GM12878 (cell line): ENCODE data around the gene CREB5. TPM values are rescaled to one million over a fixed set of nuclear protein-coding genes. Genes with fewer than 3 reads are reported as not detected.

Source experiments
- ATAC-seq: fragments of 200-7000 bp; cut with Tn5 transposase; 3 replicates; pipeline ENCODE4 v1.9.1; 2020; ENCODE audit warnings: mild to moderate bottlenecking, moderate library complexity
- BruUV-seq: library from RNA; stranded (reverse); fragments of 400-500 nt; replicated peaks from 2 replicates; lab custom pipeline; 2021; lab: Mats Ljungman, UMichigan
- CTCF ChIA-PET: fragments of 300-600 bp; sonication (Branson Sonifier 250); formaldehyde crosslinking; extraction: SDS; loops from one replicate; lab custom pipeline; 2021; ENCODE audit warnings: inconsistent platforms; lab: Yijun Ruan, JAX
- POLR2A ChIA-PET: fragments of 350-600 bp; formaldehyde crosslinking; extraction: SDS; loops from one replicate; lab custom pipeline; 2021; ENCODE audit warnings: inconsistent platforms; lab: Charles Lee
- RAD21 ChIA-PET: fragments of 300-600 bp; sonication (Branson Sonifier 250); formaldehyde crosslinking; loops from one replicate; lab custom pipeline; 2023; ENCODE audit warnings: antibody characterized with exemption; ENCODE audit not compliant: unreplicated experiment; lab: Charles Lee
- SMC1A ChIA-PET: fragments of 300-600 bp; sonication (Branson Sonifier 250); formaldehyde crosslinking; loops from one replicate; lab custom pipeline; 2023; ENCODE audit not compliant: unreplicated experiment, uncharacterized antibody; lab: Charles Lee
- DNase-seq: peaks from one replicate; pipeline ENCODE4 v3.0.0-alpha.2; 2011; ENCODE audit warnings: low read depth, low spot score
- FAIRE-seq: peaks from 3 replicates; lab custom pipeline; 2011; peaks lifted over from hg19 to GRCh38; lab: Jason Lieb, UNC
- H2AFZ ChIP-seq: 2 replicates; pipeline ENCODE4 v1.6.0; 2011; ENCODE audit warnings: low read depth, low read length, control low read depth; ENCODE audit not compliant: control insufficient read depth
- H3K27ac ChIP-seq: 2 replicates; pipeline ENCODE4 v1.5.1; 2011; ENCODE audit warnings: control low read depth; ENCODE audit not compliant: control insufficient read depth, insufficient read depth
- H3K27me3 ChIP-seq, 2 experiments: replicated peaks in 1 of 2; 2 replicates each; pipeline versions ENCODE4 v1.6.0 to v1.6.1; 2011; ENCODE audit warnings: low read length in 1 of 2; ENCODE audit not compliant: control insufficient read depth in 2 of 2, insufficient read depth in 2 of 2
- H3K36me3 ChIP-seq, 2 experiments: 2 replicates each; pipeline ENCODE4 v1.5.1; 2011; ENCODE audit warnings: low read length in 1 of 2; ENCODE audit not compliant: control insufficient read depth in 2 of 2, insufficient read depth in 2 of 2
- H3K4me1 ChIP-seq: 2 replicates; pipeline ENCODE4 v1.6.1; 2011; ENCODE audit warnings: mild to moderate bottlenecking, low read length, moderate library complexity, mixed read lengths; ENCODE audit not compliant: control insufficient read depth, insufficient read depth
- H3K4me2 ChIP-seq: 2 replicates; pipeline ENCODE4 v1.6.0; 2011; ENCODE audit warnings: control low read depth; ENCODE audit not compliant: control insufficient read depth, insufficient read depth
- H3K4me3 ChIP-seq: fragments of 200-600 bp; sonication (generic); 2 replicates; pipeline ENCODE4 v1.5.1; 2016
- H3K79me2 ChIP-seq: 2 replicates; pipeline ENCODE4 v1.6.0; 2011; ENCODE audit warnings: low read length; ENCODE audit not compliant: control insufficient read depth, insufficient read depth
- H3K9ac ChIP-seq: 2 replicates; pipeline ENCODE4 v1.8.0; 2011; ENCODE audit warnings: low read length, control low read depth, mixed read lengths; ENCODE audit not compliant: control insufficient read depth, insufficient read depth
- H3K9me3 ChIP-seq: replicated peaks from 3 replicates; pipeline ENCODE4 v1.5.1; 2011; ENCODE audit warnings: mild to moderate bottlenecking, low read length; ENCODE audit not compliant: control insufficient read depth, insufficient read depth
- H4K20me1 ChIP-seq: 2 replicates; pipeline ENCODE4 v1.6.0; 2011; ENCODE audit not compliant: control insufficient read depth, insufficient read depth
- DPF2 ChIP-seq: fragments of 450-650 bp; IDR thresholded peaks from 2 replicates; pipeline ENCODE4 v1.6.1; 2017; ENCODE audit warnings: mild to moderate bottlenecking
- EP300 ChIP-seq, 2 experiments: fragments of 150-350 bp in 1 of 2; IDR thresholded peaks; 2 replicates each; pipeline ENCODE4 v1.6.1; 2011 to 2012; ENCODE audit warnings: low read depth in 2 of 2, low read length in 2 of 2, borderline replicate concordance in 1 of 2, improper control_type of control experiment in 1 of 2, inconsistent platforms in 1 of 2; ENCODE audit not compliant: control insufficient read depth in 1 of 2
- EZH2 ChIP-seq: IDR thresholded peaks from 2 replicates; pipeline ENCODE4 v1.6.1; 2012; ENCODE audit warnings: low read depth, mild to moderate bottlenecking, control low read depth, inconsistent platforms, low read length, borderline replicate concordance; ENCODE audit not compliant: control insufficient read depth
- FOXM1 ChIP-seq: IDR thresholded peaks from 2 replicates; pipeline ENCODE4 v1.6.1; 2012; ENCODE audit warnings: low read depth, mild to moderate bottlenecking, inconsistent platforms, low read length, moderate library complexity
- KAT2A ChIP-seq: conservative IDR thresholded peaks from 2 replicates; pipeline ENCODE4 v1.6.1; 2011; ENCODE audit warnings: low read depth, low read length; ENCODE audit not compliant: control insufficient read depth
- MYC ChIP-seq: IDR thresholded peaks from 2 replicates; pipeline ENCODE4 v1.6.1; 2011; ENCODE audit warnings: mild to moderate bottlenecking, low read length, moderate library complexity, inconsistent platforms; ENCODE audit not compliant: insufficient read depth, insufficient replicate concordance, insufficient read length, severe bottlenecking
- NR2F1 ChIP-seq: fragments of 450-650 bp; conservative IDR thresholded peaks from 2 replicates; pipeline ENCODE4 v1.6.1; 2017; ENCODE audit warnings: mild to moderate bottlenecking
- POU2F2 ChIP-seq: IDR thresholded peaks from 3 replicates; pipeline ENCODE4 v1.6.1; 2011; ENCODE audit warnings: low read depth, mild to moderate bottlenecking, low read length, borderline replicate concordance
- SPI1 ChIP-seq: IDR thresholded peaks from 2 replicates; pipeline ENCODE4 v1.6.1; 2011; ENCODE audit warnings: low read depth, mild to moderate bottlenecking, low read length, moderate library complexity, borderline replicate concordance; ENCODE audit not compliant: insufficient read depth
- SREBF1 ChIP-seq: IDR thresholded peaks from 2 replicates; pipeline ENCODE4 v1.6.1; 2012; ENCODE audit warnings: mild to moderate bottlenecking, low read length
- STAT3 ChIP-seq: IDR thresholded peaks from 2 replicates; pipeline ENCODE4 v1.6.1; 2011; ENCODE audit warnings: low read depth, low read length, improper control_type of control experiment
- ZZZ3 ChIP-seq: IDR thresholded peaks from 2 replicates; pipeline ENCODE4 v1.6.1; 2011; ENCODE audit warnings: low read depth; ENCODE audit not compliant: control insufficient read depth, insufficient read length
- WGBS: methylation state at CpG from one replicate; pipeline ENCODE4 v1.1.6; 2016; ENCODE audit warnings: low lambda C conversion rate; ENCODE audit not compliant: insufficient replicate concordance, insufficient coverage; ENCODE audit errors: missing lambda C conversion rate; 5-methylcytosine and 5-hydroxymethylcytosine counted together
- in situ Hi-C: fragments of 300-500 bp; cut with MboI; formaldehyde crosslinking; loops from 9 replicates; pipeline ENCODE4 v1.14.3; 2018; ENCODE audit warnings: mixed read lengths
- intact Hi-C: fragments of 100-400 bp; cut with micrococcal nuclease; formaldehyde crosslinking; loops from one replicate; pipeline ENCODE4 v1.14.2; 2022; ENCODE audit not compliant: unreplicated experiment
- polyA plus RNA-seq, 11 experiments: library from polyadenylated mRNA; depleted of rRNA in 4 of 11; unstranded in 6 of 11; stranded (reverse) in 5 of 11; fragments of >200 nt; fragmentation: Nextera tagmentation in 4 of 11; fragmentation: Illumina TruSeq in 1 of 11; extraction: Ambion mirVana in 4 of 11; extraction: Trizol in 1 of 11; gene quantifications; 1 replicate in 1 of 11; 2 replicates in 10 of 11; pipeline versions ENCODE4 v1.2.1 to v1.2.3, GENCODE V29; 2011 to 2016; ENCODE audit warnings: inconsistent platforms in 2 of 11, missing spikeins in 2 of 11, low read depth in 1 of 11
- total RNA-seq, 4 experiments: library from RNA; depleted of rRNA in 3 of 4; stranded (reverse); fragments of >200 nt in 3 of 4; fragmentation: Illumina TruSeq in 1 of 4; extraction: Trizol in 1 of 4; gene quantifications; 2 replicates each; pipeline versions ENCODE4 v1.2.1 to v1.2.3, GENCODE V29; 2013 to 2021
- TF ChIP-seq, protein P1 (sequence below): fragments of 450-650 bp; IDR thresholded peaks from 2 replicates; pipeline ENCODE4 v1.6.1; 2017; ENCODE audit warnings: mild to moderate bottlenecking
- TF ChIP-seq, protein P2 (sequence below): fragments of 450-650 bp; IDR thresholded peaks from 2 replicates; pipeline ENCODE4 v1.6.1; 2018; ENCODE audit warnings: mild to moderate bottlenecking, low read depth, moderate library complexity; ENCODE audit not compliant: partially characterized antibody
- TF ChIP-seq, protein P3 (sequence below): fragments of 450-650 bp; formaldehyde crosslinking; IDR thresholded peaks from 2 replicates; pipeline ENCODE4 v1.4.0; 2020; ENCODE audit warnings: mild to moderate bottlenecking, moderate library complexity

CREB5 gene
- total and polyA plus RNA-seq, 10 of the 15 experiments (the other 5 are each of a cell fraction or from before 2014, with no cell fraction given), result 12.9 to 74.1 (median 53.0) TPM

DNA sequence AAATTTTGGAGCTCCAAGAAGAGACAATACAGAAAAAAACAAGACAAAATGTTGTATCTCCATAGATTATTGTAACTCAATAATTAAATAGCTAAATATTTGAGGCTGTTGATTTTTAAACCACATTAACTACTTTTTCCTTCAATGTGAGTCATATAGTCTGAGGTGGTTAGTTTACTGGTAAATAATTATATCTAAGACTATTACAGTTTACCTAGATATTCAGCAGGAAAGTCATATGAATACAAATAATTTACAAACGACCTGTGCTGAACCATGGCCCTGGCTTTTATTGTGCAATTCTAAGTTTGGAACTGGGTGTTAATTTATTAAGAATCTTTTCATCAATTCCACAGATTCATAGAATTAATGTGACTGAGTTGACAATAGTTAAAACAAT is 22.2 kb downstream of the CREB5 start:
- RAD21 ChIA-PET, result interaction anchor here (1.0 to 2.1 kb wide), 9 partner anchors 14 to 136 kb away, joined by 3 to 10 read pairs (median 5); partner anchors contain the start of gene CREB5
- H3K9me3 ChIP-seq, result no peaks in the 10 kb centered on the region
- H3K27ac ChIP-seq, result no peak overlapping the region
- no peaks in the 10 kb centered on the region for H3K79me2 ChIP-seq
- intact Hi-C loops (no loop called here), in situ Hi-C loops (no loop called here)
- H3K9ac ChIP-seq, result no peak overlapping the region
- peak; percentile 28; the same call in 2 of the 3 replicates for ATAC-seq
- no peak for FAIRE-seq
- H2AFZ ChIP-seq, result no peak overlapping the region
- WGBS, result 0% methylated on average over 1 of the region's 1 CpG
- BruUV-seq, result no TSS peak
- no peaks in the 10 kb centered on the region; a peak in 1 of 4 replicates for H3K36me3 ChIP-seq
- POLR2A ChIA-PET, result interaction anchor here (0.5 to 0.9 kb wide), 3 partner anchors 18 to 224 kb away, joined by 3 to 7 read pairs (median 3); no protein-coding TSS in a partner anchor
- H3K27me3 ChIP-seq, result no peaks in the 10 kb centered on the region
- DNase-seq, result no peak
- H3K4me1 ChIP-seq, result no peaks in the 10 kb centered on the region
- SMC1A ChIA-PET, result interaction anchor here (1.1 to 4.0 kb wide), 13 partner anchors 9 to 193 kb away, joined by 3 to 17 read pairs (median 7); no protein-coding TSS in a partner anchor
- H4K20me1 ChIP-seq, result no peaks in the 10 kb centered on the region
- no peak overlapping the region for H3K4me2 ChIP-seq
- CTCF ChIA-PET, result interaction anchor here (1.3 to 1.8 kb wide), 3 partner anchors 8 to 61 kb away, joined by 3 to 6 read pairs (median 4); no protein-coding TSS in a partner anchor
- H3K4me3 ChIP-seq, result no peak overlapping the region
- no peak for TF ChIP-seq FOXM1
- no peak for TF ChIP-seq EZH2
- no peak for TF ChIP-seq NR2F1
- TF ChIP-seq, protein P1, sequence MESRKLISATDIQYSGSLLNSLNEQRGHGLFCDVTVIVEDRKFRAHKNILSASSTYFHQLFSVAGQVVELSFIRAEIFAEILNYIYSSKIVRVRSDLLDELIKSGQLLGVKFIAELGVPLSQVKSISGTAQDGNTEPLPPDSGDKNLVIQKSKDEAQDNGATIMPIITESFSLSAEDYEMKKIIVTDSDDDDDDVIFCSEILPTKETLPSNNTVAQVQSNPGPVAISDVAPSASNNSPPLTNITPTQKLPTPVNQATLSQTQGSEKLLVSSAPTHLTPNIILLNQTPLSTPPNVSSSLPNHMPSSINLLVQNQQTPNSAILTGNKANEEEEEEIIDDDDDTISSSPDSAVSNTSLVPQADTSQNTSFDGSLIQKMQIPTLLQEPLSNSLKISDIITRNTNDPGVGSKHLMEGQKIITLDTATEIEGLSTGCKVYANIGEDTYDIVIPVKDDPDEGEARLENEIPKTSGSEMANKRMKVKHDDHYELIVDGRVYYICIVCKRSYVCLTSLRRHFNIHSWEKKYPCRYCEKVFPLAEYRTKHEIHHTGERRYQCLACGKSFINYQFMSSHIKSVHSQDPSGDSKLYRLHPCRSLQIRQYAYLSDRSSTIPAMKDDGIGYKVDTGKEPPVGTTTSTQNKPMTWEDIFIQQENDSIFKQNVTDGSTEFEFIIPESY, result no peak
- no peak for TF ChIP-seq MYC
- no peak for TF ChIP-seq ZZZ3
- TF ChIP-seq SPI1, result no peak
- TF ChIP-seq SREBF1, result no peak
- TF ChIP-seq EP300 (IDR thresholded peaks at IDR 0.05; ENCODE audit: borderline replicate concordance in 1 of 2, control insufficient read depth in 1 of 2, low read depth in 2 of 2, low read length in 2 of 2), result no peak
- TF ChIP-seq, protein P2, sequence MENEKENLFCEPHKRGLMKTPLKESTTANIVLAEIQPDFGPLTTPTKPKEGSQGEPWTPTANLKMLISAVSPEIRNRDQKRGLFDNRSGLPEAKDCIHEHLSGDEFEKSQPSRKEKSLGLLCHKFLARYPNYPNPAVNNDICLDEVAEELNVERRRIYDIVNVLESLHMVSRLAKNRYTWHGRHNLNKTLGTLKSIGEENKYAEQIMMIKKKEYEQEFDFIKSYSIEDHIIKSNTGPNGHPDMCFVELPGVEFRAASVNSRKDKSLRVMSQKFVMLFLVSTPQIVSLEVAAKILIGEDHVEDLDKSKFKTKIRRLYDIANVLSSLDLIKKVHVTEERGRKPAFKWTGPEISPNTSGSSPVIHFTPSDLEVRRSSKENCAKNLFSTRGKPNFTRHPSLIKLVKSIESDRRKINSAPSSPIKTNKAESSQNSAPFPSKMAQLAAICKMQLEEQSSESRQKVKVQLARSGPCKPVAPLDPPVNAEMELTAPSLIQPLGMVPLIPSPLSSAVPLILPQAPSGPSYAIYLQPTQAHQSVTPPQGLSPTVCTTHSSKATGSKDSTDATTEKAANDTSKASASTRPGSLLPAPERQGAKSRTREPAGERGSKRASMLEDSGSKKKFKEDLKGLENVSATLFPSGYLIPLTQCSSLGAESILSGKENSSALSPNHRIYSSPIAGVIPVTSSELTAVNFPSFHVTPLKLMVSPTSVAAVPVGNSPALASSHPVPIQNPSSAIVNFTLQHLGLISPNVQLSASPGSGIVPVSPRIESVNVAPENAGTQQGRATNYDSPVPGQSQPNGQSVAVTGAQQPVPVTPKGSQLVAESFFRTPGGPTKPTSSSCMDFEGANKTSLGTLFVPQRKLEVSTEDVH, result no peak
- TF ChIP-seq, protein P3, sequence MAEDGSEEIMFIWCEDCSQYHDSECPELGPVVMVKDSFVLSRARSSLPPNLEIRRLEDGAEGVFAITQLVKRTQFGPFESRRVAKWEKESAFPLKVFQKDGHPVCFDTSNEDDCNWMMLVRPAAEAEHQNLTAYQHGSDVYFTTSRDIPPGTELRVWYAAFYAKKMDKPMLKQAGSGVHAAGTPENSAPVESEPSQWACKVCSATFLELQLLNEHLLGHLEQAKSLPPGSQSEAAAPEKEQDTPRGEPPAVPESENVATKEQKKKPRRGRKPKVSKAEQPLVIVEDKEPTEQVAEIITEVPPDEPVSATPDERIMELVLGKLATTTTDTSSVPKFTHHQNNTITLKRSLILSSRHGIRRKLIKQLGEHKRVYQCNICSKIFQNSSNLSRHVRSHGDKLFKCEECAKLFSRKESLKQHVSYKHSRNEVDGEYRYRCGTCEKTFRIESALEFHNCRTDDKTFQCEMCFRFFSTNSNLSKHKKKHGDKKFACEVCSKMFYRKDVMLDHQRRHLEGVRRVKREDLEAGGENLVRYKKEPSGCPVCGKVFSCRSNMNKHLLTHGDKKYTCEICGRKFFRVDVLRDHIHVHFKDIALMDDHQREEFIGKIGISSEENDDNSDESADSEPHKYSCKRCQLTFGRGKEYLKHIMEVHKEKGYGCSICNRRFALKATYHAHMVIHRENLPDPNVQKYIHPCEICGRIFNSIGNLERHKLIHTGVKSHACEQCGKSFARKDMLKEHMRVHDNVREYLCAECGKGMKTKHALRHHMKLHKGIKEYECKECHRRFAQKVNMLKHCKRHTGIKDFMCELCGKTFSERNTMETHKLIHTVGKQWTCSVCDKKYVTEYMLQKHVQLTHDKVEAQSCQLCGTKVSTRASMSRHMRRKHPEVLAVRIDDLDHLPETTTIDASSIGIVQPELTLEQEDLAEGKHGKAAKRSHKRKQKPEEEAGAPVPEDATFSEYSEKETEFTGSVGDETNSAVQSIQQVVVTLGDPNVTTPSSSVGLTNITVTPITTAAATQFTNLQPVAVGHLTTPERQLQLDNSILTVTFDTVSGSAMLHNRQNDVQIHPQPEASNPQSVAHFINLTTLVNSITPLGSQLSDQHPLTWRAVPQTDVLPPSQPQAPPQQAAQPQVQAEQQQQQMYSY (CRISPR knock-in tag), result no peak
- no peak for TF ChIP-seq STAT3
- no peak for TF ChIP-seq DPF2
- TF ChIP-seq KAT2A, result no peak
- no peak for TF ChIP-seq POU2F2
